22Rv1 (cell line): ENCODE measurements around the gene SRRT.

ENCODE experiments used
- CTCF ChIP-seq: fragments of 450-650 bp; IDR thresholded peaks from 2 replicates; pipeline ENCODE4 v1.5.1; 2017; ENCODE audit warnings: mild to moderate bottlenecking
- ZFX ChIP-seq: fragments of 450-650 bp; IDR thresholded peaks from 2 replicates; pipeline ENCODE4 v1.6.1; 2017; ENCODE audit warnings: antibody characterized with exemption, borderline replicate concordance

- TF ChIP-seq CTCF (no peak), ZFX (no peak)
These were observed 49.7 kb upstream of the SRRT start for GRCh38 chr7:100825215-100825671.
